Measurements from ENCODE around the gene ALPP. TPM values are rescaled to one million over a fixed set of nuclear protein-coding genes. Genes with fewer than 3 reads are reported as not detected.

The ALPP gene
- total and polyA plus RNA-seq, 2 donors (not counting 3 experiments of a cell fraction or from before 2014, with no cell fraction given), result not detected

- TF ChIP-seq POLR2A (IDR thresholded peaks at IDR 0.05; ENCODE audit: low read depth, low read length) (no peak), EZH2 (IDR thresholded peaks at IDR 0.05; ENCODE audit: borderline replicate concordance, low read depth, low read length, severe bottlenecking) (no peak), GATA2 (IDR thresholded peaks at IDR 0.05; ENCODE audit: insufficient read depth, insufficient read length, low read depth, low read length) (no peak)
- dilution Hi-C loops (cut with MboI; ENCODE audit: extremely low pct_ligation_motif_present, low sequenced_read_pairs) (no loop called here), intact Hi-C loops (cut with micrococcal nuclease) (no loop called here)
- H3K9me3 ChIP-seq (replicated peaks; ENCODE audit: control insufficient read depth, insufficient read depth, low read length), result no peaks in the 10 kb centered on the region
- H3K4me3 ChIP-seq (replicated peaks in 1 of 3; ENCODE audit: insufficient read depth in 1 of 3, low read depth in 1 of 3, low read length in 3 of 3), result no peak overlapping the region
- H3K79me2 ChIP-seq (ENCODE audit: control insufficient read depth, insufficient read depth, low read length), result no peaks in the 10 kb centered on the region
- H2AFZ ChIP-seq (ENCODE audit: low read depth, low read length), result no peak overlapping the region
- no peak overlapping the region for H3K27ac ChIP-seq (ENCODE audit: insufficient read depth, low read depth, low read length)
- FAIRE-seq (no peak), DNase-seq (ENCODE audit: low read depth, low spot score) (no peak)
- H3K9me1 ChIP-seq (replicated peaks; ENCODE audit: control insufficient read depth, extremely low read depth, insufficient read depth, low read length), result no peaks in the 10 kb centered on the region
- H3K4me2 ChIP-seq (ENCODE audit: insufficient read depth, low read length), result no peak overlapping the region
- no peaks in the 10 kb centered on the region for H3K36me3 ChIP-seq (ENCODE audit: control insufficient read depth in 2 of 2, extremely low read depth in 1 of 2, insufficient read depth in 2 of 2, low read length in 2 of 2)
- CTCF ChIA-PET, result no interaction called here
- POLR2A ChIA-PET, result no interaction called here
- no peaks in the 10 kb centered on the region for H3K4me1 ChIP-seq (ENCODE audit: control insufficient read depth, extremely low read depth, insufficient read depth, low read length)
- H3K27me3 ChIP-seq (ENCODE audit: control insufficient read depth in 2 of 2, insufficient read depth in 2 of 2, low read length in 2 of 2), result peaks cover 0 to 1% of the 10 kb centered on the region in 2 experiments
- H3K9ac ChIP-seq (replicated peaks; ENCODE audit: extremely low read depth, insufficient read depth, low read length), result no peak overlapping the region
- no peaks in the 10 kb centered on the region for H4K20me1 ChIP-seq (replicated peaks; ENCODE audit: control insufficient read depth, extremely low read depth, insufficient read depth, low read length)
- no TSS peak for BruUV-seq (replicated peaks)
These were observed 53.4 kb downstream of the ALPP start for GRCh38 chr2:232431705-232432590.

Small RNA genes within 50 kb of the gene (small RNA-seq; reads per million reads assigned to genes)
- gene AC068134.3 (ENCODE audit: insufficient read depth, insufficient read length, low read depth, low replicate concordance) (not detected), gene AC068134.4 (ENCODE audit: insufficient read depth, insufficient read length, low read depth, low replicate concordance) (not detected)

Other genes starting within 250 kb of the ALPP start
- gene ALPG, start 28.1 kb downstream of the ALPP start, total RNA-seq, result not detected in 2 replicates
- not detected in 2 replicates for gene ALPG, start 28.1 kb downstream of the ALPP start, polyA plus RNA-seq
- gene ALPI, start 77.4 kb downstream of the ALPP start, total RNA-seq, result not detected in 2 replicates
- not detected in 2 replicates for gene ALPI, start 77.4 kb downstream of the ALPP start, polyA plus RNA-seq
- not detected in 2 replicates for gene ECEL1, start 109.1 kb downstream of the ALPP start, total RNA-seq
- not detected in 2 replicates for gene ECEL1, start 109.1 kb downstream of the ALPP start, polyA plus RNA-seq
- gene PRSS56, start 141.6 kb downstream of the ALPP start, total RNA-seq, result not detected in 2 replicates
- not detected in 2 replicates for gene PRSS56, start 141.6 kb downstream of the ALPP start, polyA plus RNA-seq
- not detected in 2 replicates for gene CHRND, start 147.4 kb downstream of the ALPP start, total RNA-seq
- not detected in 2 replicates for gene CHRND, start 147.4 kb downstream of the ALPP start, polyA plus RNA-seq
- gene CHRNG, start 160.9 kb downstream of the ALPP start, total RNA-seq, result not detected in 2 replicates
- not detected in 2 replicates for gene CHRNG, start 160.9 kb downstream of the ALPP start, polyA plus RNA-seq
- 2.9 and 3.3 TPM in 2 replicates for gene TIGD1, start 171.8 kb downstream of the ALPP start, total RNA-seq
- 1.2 and 1.6 TPM in 2 replicates for gene TIGD1, start 171.8 kb downstream of the ALPP start, polyA plus RNA-seq
- gene EIF4E2, start 171.9 kb downstream of the ALPP start, total RNA-seq, result 96.5 and 96.9 TPM in 2 replicates
- gene EIF4E2, start 171.9 kb downstream of the ALPP start, polyA plus RNA-seq, result 31.7 and 50.0 TPM in 2 replicates